ENCODE results near the gene TMED7.

TMED7 gene

DNA sequence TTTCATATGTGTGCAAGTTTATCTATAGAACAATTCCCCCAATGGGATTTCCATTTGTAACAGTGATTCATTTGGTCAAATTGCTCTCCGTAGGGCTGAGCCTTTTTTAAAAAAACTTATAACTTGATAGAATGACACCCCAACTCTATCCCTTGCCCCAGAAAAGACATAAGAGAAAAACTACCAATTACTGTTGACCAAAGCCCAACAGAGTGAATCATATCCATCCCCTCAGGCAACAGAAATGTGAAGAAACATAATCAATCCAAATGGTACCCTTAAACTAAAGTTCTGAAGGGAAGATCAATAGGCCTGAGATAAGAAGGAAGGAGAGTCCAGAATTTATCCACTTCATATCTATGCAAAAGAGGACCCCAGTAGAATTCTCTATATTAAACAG lies 41.3 kb downstream of the TMED7 start:
- Mint-ChIP-seq H3K4me3 (no peak overlapping the region), H3K27ac (no peak overlapping the region)
- CTCF ChIA-PET = interaction anchor here (0.7 to 1.0 kb wide), 2 partner anchors 61 to 273 kb away, joined by 3 read pairs; no protein-coding TSS in a partner anchor

DNA sequence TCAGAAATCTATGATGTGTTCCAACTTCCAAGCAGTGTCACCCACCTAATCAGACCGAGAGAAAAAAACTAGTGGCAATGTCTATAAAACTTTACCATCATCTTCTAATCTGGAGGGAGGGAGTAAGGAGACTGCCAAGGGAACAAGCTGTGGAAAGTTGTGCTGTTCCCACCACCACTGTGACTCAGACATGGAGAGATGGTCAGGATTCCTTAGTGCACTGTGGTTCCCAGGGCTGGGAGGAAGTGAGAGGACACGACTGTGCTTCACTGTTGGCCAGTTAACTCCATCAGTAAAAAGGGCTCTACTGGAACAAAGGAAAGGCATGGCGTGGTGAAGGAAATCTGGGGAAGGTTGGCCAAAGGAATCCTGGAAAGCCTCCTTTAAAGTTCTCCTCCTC lies 42.4 kb downstream of the TMED7 start:
- H3K27me3 Mint-ChIP-seq = peaks cover 4% of the 10 kb centered on the region
- no peaks in the 10 kb centered on the region for H3K9me3 Mint-ChIP-seq
- H3K27ac Mint-ChIP-seq = no peak overlapping the region
- no peak overlapping the region for H3K4me3 Mint-ChIP-seq
- no peaks in the 10 kb centered on the region for H3K36me3 Mint-ChIP-seq
- no peak for DNase-seq
- CTCF ChIA-PET = interaction anchor here (1.1 kb wide), 1 partner anchor 9 kb away, joined by 3 read pairs; no protein-coding TSS in a partner anchor
- H3K4me1 Mint-ChIP-seq = no peaks in the 10 kb centered on the region

More for the DNA sequence above, 41.3 kb downstream of the TMED7 start:
- Mint-ChIP-seq H3K36me3 (no peaks in the 10 kb centered on the region), H3K9me3 (no peaks in the 10 kb centered on the region), H3K4me1 (no peaks in the 10 kb centered on the region), H3K27me3 (peaks cover 4% of the 10 kb centered on the region)
- DNase-seq = no peak

DNA sequence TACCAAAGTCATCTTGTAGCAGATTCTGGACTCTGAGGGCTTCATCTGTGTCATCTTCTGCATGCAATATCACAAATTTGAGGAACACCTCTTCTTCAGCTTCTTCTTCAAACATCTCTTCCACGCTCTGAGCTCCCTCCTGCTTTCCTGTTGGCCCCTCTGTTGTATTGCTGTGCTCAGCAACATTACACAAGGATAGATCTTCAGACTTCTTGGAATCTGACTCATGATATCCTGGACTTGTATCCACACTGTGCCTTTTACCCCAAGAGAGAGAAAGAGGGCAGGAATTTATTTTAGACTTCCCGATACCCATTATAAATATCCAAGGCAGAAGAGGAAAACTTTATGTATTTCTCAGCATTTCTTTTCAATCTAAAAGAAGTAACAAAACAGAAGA lies 44.9 kb downstream of the TMED7 start:
- H3K27ac Mint-ChIP-seq = no peak overlapping the region
- CTCF ChIA-PET = no interaction called here
- no peak overlapping the region for H3K4me3 Mint-ChIP-seq
- no peaks in the 10 kb centered on the region for H3K9me3 Mint-ChIP-seq
- H3K4me1 Mint-ChIP-seq = no peaks in the 10 kb centered on the region
- H3K36me3 Mint-ChIP-seq = no peaks in the 10 kb centered on the region
- H3K27me3 Mint-ChIP-seq = peaks cover 8% of the 10 kb centered on the region
- no peak for DNase-seq

DNA sequence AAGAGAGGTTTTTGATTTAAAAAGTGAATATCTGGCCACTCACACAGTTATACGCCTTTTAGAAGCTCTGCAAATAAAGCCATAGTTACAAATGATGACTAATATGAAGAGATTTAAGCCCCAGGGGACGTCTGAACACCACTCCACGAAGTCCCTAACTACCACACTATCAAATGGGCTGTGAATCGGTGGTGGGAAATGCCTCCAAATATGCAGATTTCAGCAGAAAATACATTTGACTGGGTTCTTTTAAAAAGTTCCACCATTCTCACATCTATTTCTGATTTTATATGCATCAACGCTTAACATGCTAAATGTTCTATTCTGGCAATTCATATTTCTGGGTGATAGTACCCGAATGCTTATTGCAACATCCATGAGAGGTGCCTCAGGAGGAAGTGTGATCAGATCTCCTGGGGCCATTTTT lies 46.1 kb downstream of the TMED7 start:
- Mint-ChIP-seq H3K4me3 (no peak overlapping the region), H3K27me3 (peaks cover 8% of the 10 kb centered on the region), H3K36me3 (no peaks in the 10 kb centered on the region), H3K4me1 (no peaks in the 10 kb centered on the region), H3K27ac (no peak overlapping the region), H3K9me3 (no peaks in the 10 kb centered on the region)
- CTCF ChIA-PET = no interaction called here
- DNase-seq = no peak

DNA sequence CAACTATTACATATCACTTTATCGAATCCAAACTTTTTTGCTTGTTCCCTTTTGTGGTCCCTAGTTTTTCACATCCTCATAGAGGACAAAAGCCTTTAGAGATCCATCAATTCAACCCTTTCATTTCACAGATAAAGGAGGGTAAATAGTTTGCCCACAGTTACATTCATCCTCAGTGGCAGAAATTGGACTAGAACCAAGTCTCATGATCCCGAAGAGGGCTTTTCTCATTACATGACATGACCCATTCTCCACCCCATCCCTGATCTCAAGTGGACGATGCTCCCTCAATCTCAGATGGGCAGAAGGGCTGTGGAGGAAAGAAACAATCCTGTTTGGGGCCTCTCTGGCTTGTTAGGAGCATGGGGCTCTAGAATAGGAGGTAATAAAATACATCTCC lies 46.6 kb downstream of the TMED7 start:
- H3K27ac Mint-ChIP-seq = no peak overlapping the region
- no peaks in the 10 kb centered on the region for H3K36me3 Mint-ChIP-seq
- peaks cover 8% of the 10 kb centered on the region for H3K27me3 Mint-ChIP-seq
- no peak for DNase-seq
- no peak overlapping the region for H3K4me3 Mint-ChIP-seq
- CTCF ChIA-PET = no interaction called here
- no peaks in the 10 kb centered on the region for H3K4me1 Mint-ChIP-seq
- H3K9me3 Mint-ChIP-seq = no peaks in the 10 kb centered on the region

DNA sequence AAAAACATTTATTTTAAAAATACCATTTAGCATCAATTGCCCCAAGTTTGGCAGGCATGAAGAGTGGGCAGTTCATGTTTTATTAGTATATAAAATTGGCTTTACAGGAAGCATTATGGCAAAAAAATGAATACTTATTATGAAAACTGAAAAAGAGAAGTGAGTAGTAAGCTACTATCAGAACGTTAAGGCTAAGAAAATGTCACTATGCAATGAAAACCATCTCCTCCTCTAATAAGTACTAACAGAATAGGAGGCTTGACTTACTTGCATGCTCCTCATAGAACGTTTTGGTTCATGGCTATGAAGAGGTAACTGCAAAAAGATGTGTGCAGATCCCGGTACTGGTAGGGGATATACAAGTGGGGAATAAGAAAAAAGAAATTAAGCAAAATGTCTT lies 47.2 kb downstream of the TMED7 start:
- Mint-ChIP-seq H3K36me3 (no peaks in the 10 kb centered on the region), H3K27ac (no peak overlapping the region), H3K27me3 (peaks cover 7% of the 10 kb centered on the region), H3K9me3 (no peaks in the 10 kb centered on the region), H3K4me3 (no peak overlapping the region), H3K4me1 (no peaks in the 10 kb centered on the region)
- DNase-seq = no peak
- CTCF ChIA-PET = no interaction called here

DNA sequence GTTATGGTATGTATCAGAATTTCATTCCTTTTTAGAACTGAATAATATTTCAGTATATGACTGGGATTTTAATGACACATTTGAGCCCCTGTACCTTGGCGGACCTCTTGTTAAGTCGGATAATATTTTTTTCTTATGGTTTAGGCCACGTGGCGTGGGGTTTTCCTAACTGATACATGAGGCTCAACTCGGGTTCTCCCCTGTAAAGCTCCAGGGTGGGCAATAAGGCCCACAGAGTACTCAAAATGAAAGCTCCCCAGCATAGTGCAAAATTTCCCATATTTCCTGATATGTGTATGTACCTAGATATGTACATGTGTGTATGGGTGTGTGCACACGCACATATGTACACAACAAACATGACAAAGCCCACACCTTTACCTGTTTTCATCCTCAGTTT lies 48.1 kb downstream of the TMED7 start:
- Mint-ChIP-seq H3K27ac (no peak overlapping the region), H3K4me3 (no peak overlapping the region), H3K27me3 (peaks cover 4% of the 10 kb centered on the region), H3K9me3 (no peaks in the 10 kb centered on the region), H3K4me1 (no peaks in the 10 kb centered on the region), H3K36me3 (no peaks in the 10 kb centered on the region)
- DNase-seq = no peak
- CTCF ChIA-PET = interaction anchor here (0.7 to 5.2 kb wide), 3 partner anchors 269 to 1963 kb away, joined by 3 to 71 read pairs (median 3); no protein-coding TSS in a partner anchor

DNA sequence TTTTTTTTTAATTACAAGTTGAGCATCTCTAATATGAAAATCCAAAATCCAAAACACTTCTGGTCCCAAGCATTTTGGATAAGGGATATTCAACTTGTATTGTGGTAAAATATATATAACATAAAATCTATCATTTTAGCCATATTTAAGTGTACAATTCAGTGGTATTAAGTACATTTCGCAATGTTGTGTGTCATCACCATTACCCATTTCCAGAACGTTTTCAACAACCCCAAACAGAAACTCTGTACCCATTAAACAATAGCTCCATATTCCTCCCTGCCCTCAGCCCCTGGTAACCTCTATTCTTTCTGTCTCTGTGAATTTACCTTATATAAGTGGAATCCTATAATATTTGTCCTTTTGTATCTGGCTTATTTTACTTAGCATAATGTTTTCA lies 48.5 kb downstream of the TMED7 start:
- H3K4me3 Mint-ChIP-seq = no peak overlapping the region
- CTCF ChIA-PET = interaction anchor here (1.0 to 5.2 kb wide), 2 partner anchors 268 to 272 kb away, joined by 3 to 71 read pairs; no protein-coding TSS in a partner anchor
- no peak overlapping the region for H3K27ac Mint-ChIP-seq
- no peaks in the 10 kb centered on the region for H3K4me1 Mint-ChIP-seq
- peaks cover 4% of the 10 kb centered on the region for H3K27me3 Mint-ChIP-seq
- H3K36me3 Mint-ChIP-seq = no peaks in the 10 kb centered on the region
- no peaks in the 10 kb centered on the region for H3K9me3 Mint-ChIP-seq
- no peak for DNase-seq

DNA sequence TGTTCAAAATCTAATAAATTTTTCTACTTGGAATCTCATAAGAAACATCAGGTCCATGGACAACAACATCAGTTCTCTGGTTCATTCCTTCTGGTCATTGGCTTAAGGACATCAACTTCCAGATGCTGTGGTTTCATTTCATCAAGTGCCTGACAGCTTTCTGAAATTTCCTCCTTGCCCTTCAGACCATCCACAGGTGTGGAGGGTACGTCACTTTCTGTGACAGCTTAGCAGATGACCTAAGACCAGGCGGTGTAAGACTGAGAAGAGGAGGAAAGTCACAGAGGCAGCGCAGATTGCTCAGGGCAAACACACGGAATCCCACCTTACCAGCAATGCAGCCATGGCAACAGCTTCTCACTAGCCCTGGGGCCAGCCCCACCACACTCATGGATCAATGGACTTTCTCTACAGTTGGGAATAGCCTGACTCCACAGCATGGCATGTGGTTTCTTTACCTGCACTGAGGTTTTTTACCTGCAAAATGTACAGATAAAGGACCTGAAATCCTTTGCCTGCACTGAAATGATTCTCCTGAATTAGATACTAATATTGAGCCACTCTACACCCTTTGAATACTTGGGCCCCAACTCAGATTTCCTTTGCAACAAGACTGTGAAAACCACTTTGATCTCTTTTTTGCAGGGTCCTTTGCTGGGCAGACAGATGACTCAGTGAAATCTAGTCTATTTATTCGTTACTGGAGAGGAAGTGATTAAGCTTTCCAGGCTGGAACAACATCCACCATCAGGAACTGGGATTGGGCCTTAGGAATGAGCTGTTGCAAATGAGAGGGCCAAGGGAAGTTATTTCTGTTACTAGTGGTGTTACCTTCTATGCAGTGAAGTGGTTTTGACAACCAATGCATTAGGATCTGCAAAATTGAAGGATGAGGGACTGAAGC lies 50.4 kb downstream of the TMED7 start:
- CTCF ChIA-PET = interaction anchor here (0.9 to 5.2 kb wide), 18 partner anchors 16 to 477 kb away, joined by 3 to 71 read pairs (median 5); no protein-coding TSS in a partner anchor
- Mint-ChIP-seq H3K9me3 (no peaks in the 10 kb centered on the region), H3K36me3 (no peaks in the 10 kb centered on the region), H3K4me3 (no peak overlapping the region), H3K27me3 (peaks cover 8% of the 10 kb centered on the region), H3K4me1 (no peaks in the 10 kb centered on the region), H3K27ac (no peak overlapping the region)
- no peak for DNase-seq

DNA sequence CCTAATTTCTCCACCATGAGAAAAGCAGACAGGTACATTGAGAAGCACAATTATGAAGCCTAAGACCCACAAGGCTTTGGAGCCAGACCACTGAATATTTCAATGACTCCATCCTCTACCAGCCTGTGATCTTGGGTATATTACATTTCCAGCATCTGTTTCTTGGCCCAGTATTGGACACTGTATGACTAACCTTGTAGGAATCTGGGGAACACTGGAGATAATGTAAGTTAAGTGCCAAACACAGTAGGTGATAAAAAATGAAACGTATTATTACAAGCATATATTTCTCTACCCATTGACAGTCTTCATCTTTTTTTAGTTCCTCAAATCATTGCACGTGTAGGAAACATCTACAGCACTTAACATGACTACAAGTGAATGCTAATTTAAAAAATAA lies 52.7 kb downstream of the TMED7 start:
- H3K36me3 Mint-ChIP-seq = no peaks in the 10 kb centered on the region
- CTCF ChIA-PET = interaction anchor here (1.4 to 5.2 kb wide), 3 partner anchors 196 to 264 kb away, joined by 4 to 71 read pairs (median 8); no protein-coding TSS in a partner anchor
- H3K4me1 Mint-ChIP-seq = no peaks in the 10 kb centered on the region
- no peak for DNase-seq
- peaks cover 8% of the 10 kb centered on the region for H3K27me3 Mint-ChIP-seq
- no peak overlapping the region for H3K4me3 Mint-ChIP-seq
- no peaks in the 10 kb centered on the region for H3K9me3 Mint-ChIP-seq
- no peak overlapping the region for H3K27ac Mint-ChIP-seq

DNA sequence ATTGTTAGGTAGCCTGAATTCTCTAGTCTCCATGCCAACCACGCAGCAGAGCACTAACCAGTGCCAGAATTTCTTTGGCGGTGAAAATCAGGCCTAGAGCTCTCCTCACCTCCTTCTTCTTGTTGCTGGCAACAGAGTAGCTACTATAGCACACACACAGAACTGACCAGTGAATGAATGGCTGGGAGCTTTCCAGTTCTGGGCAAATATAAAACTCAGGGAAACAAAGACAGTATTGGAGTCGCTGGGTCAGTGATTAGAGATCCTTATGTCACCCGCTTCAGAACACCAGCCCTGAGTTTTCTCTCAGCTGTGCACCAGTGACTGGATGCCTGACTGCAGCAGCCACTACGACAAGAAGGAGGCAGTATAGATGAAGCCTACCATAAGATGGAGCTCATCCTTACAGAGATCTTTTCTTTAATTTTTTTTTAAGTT lies 54.4 kb downstream of the TMED7 start:
- H3K4me1 Mint-ChIP-seq = no peaks in the 10 kb centered on the region
- H3K36me3 Mint-ChIP-seq = no peaks in the 10 kb centered on the region
- peaks cover 8% of the 10 kb centered on the region for H3K27me3 Mint-ChIP-seq
- CTCF ChIA-PET = interaction anchor here (0.6 to 1.0 kb wide), 3 partner anchors 9 to 54 kb away, joined by 3 to 4 read pairs (median 3); no protein-coding TSS in a partner anchor
- H3K4me3 Mint-ChIP-seq = no peak overlapping the region
- no peak overlapping the region for H3K27ac Mint-ChIP-seq
- no peaks in the 10 kb centered on the region for H3K9me3 Mint-ChIP-seq
- no peak for DNase-seq

DNA sequence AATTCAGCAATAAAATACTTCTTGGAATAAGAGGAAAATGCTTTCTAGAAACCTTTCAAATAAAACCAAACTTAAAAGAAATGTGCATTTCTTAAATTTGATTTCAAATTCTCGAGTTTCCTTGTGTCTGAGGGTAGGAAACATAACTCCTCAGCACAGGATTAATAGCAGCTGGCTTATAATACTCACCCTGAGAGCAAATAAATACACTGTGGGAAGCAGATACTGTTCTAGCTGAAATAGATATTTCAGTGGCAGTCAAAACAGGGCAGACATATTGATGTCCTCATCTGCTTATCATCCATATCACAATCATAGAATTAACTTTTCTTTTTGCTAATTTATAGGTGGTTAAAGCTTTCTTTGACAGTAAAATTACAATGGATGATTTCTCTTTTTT lies 57.2 kb downstream of the TMED7 start:
- no peak overlapping the region for H3K27ac Mint-ChIP-seq
- no peaks in the 10 kb centered on the region for H3K4me1 Mint-ChIP-seq
- H3K36me3 Mint-ChIP-seq = no peaks in the 10 kb centered on the region

DNA sequence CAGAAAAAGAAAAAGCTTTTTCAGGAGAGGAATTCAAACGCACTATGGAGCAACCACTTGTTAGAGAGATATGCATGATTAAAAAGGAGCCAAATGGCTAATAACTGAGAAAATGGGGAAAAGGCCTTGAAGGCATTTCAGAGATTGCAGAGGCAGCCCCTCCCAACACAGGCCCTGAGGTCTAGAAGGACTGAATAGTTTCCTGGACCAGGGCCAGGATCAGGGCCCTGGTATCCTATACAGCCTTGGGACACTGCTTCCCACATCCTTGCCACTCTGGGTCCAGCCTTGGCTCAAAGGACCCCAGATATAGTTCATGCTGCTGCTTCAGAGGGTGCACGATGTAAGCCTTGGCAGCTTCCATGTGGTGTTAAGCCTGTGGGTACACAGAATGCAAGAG lies 60.6 kb downstream of the TMED7 start:
- Mint-ChIP-seq H3K27ac (no peak overlapping the region), H3K9me3 (no peaks in the 10 kb centered on the region), H3K4me1 (no peaks in the 10 kb centered on the region), H3K4me3 (no peak overlapping the region), H3K27me3 (peaks cover 23% of the 10 kb centered on the region), H3K36me3 (no peaks in the 10 kb centered on the region)
- no peak for DNase-seq
- CTCF ChIA-PET = interaction anchor here (0.8 kb wide), 1 partner anchor 11 kb away, joined by 3 read pairs; no protein-coding TSS in a partner anchor

More for the DNA sequence above, 57.2 kb downstream of the TMED7 start:
- Mint-ChIP-seq H3K4me3 (no peak overlapping the region), H3K27me3 (peaks cover 26% of the 10 kb centered on the region), H3K9me3 (no peaks in the 10 kb centered on the region)
- DNase-seq = no peak
- CTCF ChIA-PET = interaction anchor here (1.1 kb wide), 1 partner anchor 259 kb away, joined by 4 read pairs; no protein-coding TSS in a partner anchor

Data from activated naive CD4-positive, alpha-beta T cell treated with anti-CD3 and anti-CD28 coated beads, Interleukin-2, amount 10 ng/mL, durations not matched to agents 7 days and 5 days (primary cell).